ENCODE measurements around the gene SYNPO2. TPM values are rescaled to one million over a fixed set of nuclear protein-coding genes. Genes with fewer than 3 reads are reported as not detected.

SYNPO2 gene
- total and polyA plus RNA-seq, 10 of the 15 experiments (the other 5 are each of a cell fraction or from before 2014, with no cell fraction given) = 0.04 to 0.34 (median 0.28) TPM

- TF ChIP-seq EGR1 (IDR thresholded peaks at IDR 0.05; ENCODE audit: borderline replicate concordance in 1 of 2, low read depth in 2 of 2, low read length in 2 of 2) = no peak
- TF ChIP-seq CEBPB (IDR thresholded peaks at IDR 0.05; ENCODE audit: borderline replicate concordance in 1 of 2, low read depth in 2 of 2, low read length in 2 of 2) = no peak
- TF ChIP-seq NR2C1 (IDR thresholded peaks at IDR 0.05) = no peak
- no peak for TF ChIP-seq HDAC2 (IDR thresholded peaks at IDR 0.05)
- no peak for TF ChIP-seq SIX5 (IDR thresholded peaks at IDR 0.05; ENCODE audit: low read depth, low read length, severe bottlenecking)
- no peak for TF ChIP-seq STAT3 (IDR thresholded peaks at IDR 0.05; ENCODE audit: low read depth, low read length)
- no peak for TF ChIP-seq SUPT20H (IDR thresholded peaks at IDR 0.05; ENCODE audit: borderline replicate concordance, control insufficient read depth, low read depth, low read length)
- TF ChIP-seq CREB1 (IDR thresholded peaks at IDR 0.05; ENCODE audit: low read depth) = no peak
- TF ChIP-seq MTA2 (IDR thresholded peaks at IDR 0.05; ENCODE audit: low read depth) = no peak
Measured at GRCh38 chr4:118857760-118858159, 30.9 kb upstream of the SYNPO2 start (continued).

GRCh38 chr4:118858779-118859178 lies 29.9 kb upstream of the SYNPO2 start:
- ChIA-PET RAD21 (ENCODE audit: unreplicated experiment) (no interaction called here), CTCF (no interaction called here), SMC1A (ENCODE audit: uncharacterized antibody, unreplicated experiment) (no interaction called here), POLR2A (interaction anchor here (0.6 kb wide), 1 partner anchor 56 kb away, joined by 3 read pairs; no protein-coding TSS in a partner anchor)
- WGBS (ENCODE audit: insufficient coverage, insufficient replicate concordance, low lambda C conversion rate, missing lambda C conversion rate) = 92% methylated on average over 2 of the region's 2 CpGs
- Histone ChIP-seq H3K79me2 (ENCODE audit: control insufficient read depth, insufficient read depth, low read length) (no peaks in the 10 kb centered on the region), H3K4me2 (ENCODE audit: control insufficient read depth, insufficient read depth) (no peak overlapping the region), H4K20me1 (ENCODE audit: control insufficient read depth, insufficient read depth) (no peaks in the 10 kb centered on the region), H3K9me3 (replicated peaks; ENCODE audit: control insufficient read depth, insufficient read depth, low read length) (no peaks in the 10 kb centered on the region), H3K36me3 (ENCODE audit: control insufficient read depth in 2 of 2, insufficient read depth in 2 of 2, low read length in 1 of 2) (no peaks in the 10 kb centered on the region), H3K27ac (ENCODE audit: control insufficient read depth, insufficient read depth) (no peak overlapping the region), H3K4me3 (no peak overlapping the region), H3K4me1 (ENCODE audit: control insufficient read depth, insufficient read depth, low read length) (no peaks in the 10 kb centered on the region), H3K27me3 (replicated peaks in 1 of 2; ENCODE audit: control insufficient read depth in 2 of 2, insufficient read depth in 2 of 2, low read length in 1 of 2) (no peaks in the 10 kb centered on the region), H2AFZ (ENCODE audit: control insufficient read depth, low read depth, low read length) (no peak overlapping the region), H3K9ac (ENCODE audit: control insufficient read depth, insufficient read depth, low read length) (no peak overlapping the region)
- intact Hi-C loops (cut with micrococcal nuclease; ENCODE audit: unreplicated experiment) (no loop called here), in situ Hi-C loops (cut with MboI) (no loop called here)
- DNase-seq (ENCODE audit: low read depth, low spot score) (no peak), ATAC-seq (no peak), FAIRE-seq (no peak)
- BruUV-seq (replicated peaks) = no TSS peak
- TF ChIP-seq PKNOX1 (IDR thresholded peaks at IDR 0.05) (no peak), IKZF2 (IDR thresholded peaks at IDR 0.05) (no peak), SREBF1 (IDR thresholded peaks at IDR 0.05; ENCODE audit: low read length) (no peak), ZBTB33 (IDR thresholded peaks at IDR 0.05) (no peak), ZNF622 (IDR thresholded peaks at IDR 0.05) (no peak), E2F4 (IDR thresholded peaks at IDR 0.05; ENCODE audit: low read depth, low read length) (no peak), YBX1 (IDR thresholded peaks at IDR 0.05) (no peak), STAT1 (conservative IDR thresholded peaks at IDR 0.05) (no peak), SP1 (IDR thresholded peaks at IDR 0.05; ENCODE audit: low read depth, low read length) (no peak), SMAD5 (IDR thresholded peaks at IDR 0.05; ENCODE audit: low read depth) (no peak), KAT2A (conservative IDR thresholded peaks at IDR 0.05; ENCODE audit: control insufficient read depth, low read depth, low read length) (no peak)

All from GM12878 (cell line).